ENCODE measurements around the gene TPBGL.

- TF ChIP-seq CTCF (IDR thresholded peaks at IDR 0.05 in 8 of 11, conservative IDR thresholded peaks at IDR 0.05 in 3 of 11) (no peak), POLR2A (IDR thresholded peaks at IDR 0.05) (no peak)
Measured at GRCh38 chr11:75254326-75254725, 13.8 kb downstream of the TPBGL start.
